ENCODE measurements around the gene DCBLD1. TPM values are rescaled to one million over a fixed set of nuclear protein-coding genes. Genes with fewer than 3 reads are reported as not detected.
"Not testable (repeated sequence)": the region's sequence is repeated elsewhere in the genome, so short reads cannot be mapped to it uniquely, and the experiment has no call there.

DCBLD1 gene
- total and polyA plus RNA-seq, 2 donors (not counting 1 experiment from before 2014, with no cell fraction given), result 35.2 to 44.4 TPM

DNA sequence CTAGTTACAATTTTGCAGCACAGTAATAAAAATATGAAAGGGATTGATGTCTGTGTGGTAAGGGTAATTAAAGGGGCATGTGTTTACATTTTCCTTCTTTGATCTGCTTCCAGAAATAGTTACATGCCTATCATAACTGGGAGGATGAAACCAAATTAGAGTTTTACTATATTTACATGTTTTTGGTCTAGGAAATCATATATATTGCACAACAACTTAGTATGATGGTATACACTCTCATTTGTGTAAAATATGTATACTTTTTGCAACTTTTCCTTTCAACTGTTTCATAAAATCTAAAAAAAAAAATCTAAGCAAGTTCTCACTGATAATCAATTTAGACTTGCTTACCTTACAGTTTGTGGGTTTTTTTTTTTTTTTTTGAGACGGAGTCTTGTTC, 32.2 kb downstream of the DCBLD1 start:
- H2AFZ ChIP-seq (ENCODE audit: low read length), result no peak overlapping the region
- TF ChIP-seq EZH2 (IDR thresholded peaks at IDR 0.05; ENCODE audit: low read length, missing control alignments), result no peak
- no peak overlapping the region for H3K9ac ChIP-seq (ENCODE audit: insufficient read depth, low read length)
- no peak overlapping the region for H3K4me3 ChIP-seq (replicated peaks in 1 of 4; ENCODE audit: control extremely low read depth in 1 of 4, insufficient read depth in 1 of 4, low read depth in 3 of 4, low read length in 4 of 4)
- no peak overlapping the region for H3K27ac ChIP-seq (ENCODE audit: insufficient read depth, low read length)
- no peak overlapping the region for H3K4me2 ChIP-seq (ENCODE audit: extremely low read depth, insufficient read depth, low read length)
- no peaks in the 10 kb centered on the region for H3K9me3 ChIP-seq (ENCODE audit: control insufficient read depth, insufficient read depth, low read depth, low read length)
- no peaks in the 10 kb centered on the region for H4K20me1 ChIP-seq (ENCODE audit: control insufficient read depth, extremely low read depth, insufficient read depth, low read length)
- no peaks in the 10 kb centered on the region for H3K79me2 ChIP-seq (ENCODE audit: control insufficient read depth, insufficient read depth, low read length)
- H3K36me3 ChIP-seq (ENCODE audit: control insufficient read depth, insufficient read depth, low read length), result no peaks in the 10 kb centered on the region
- H3K27me3 ChIP-seq (ENCODE audit: control insufficient read depth, insufficient read depth, low read length), result no peaks in the 10 kb centered on the region
- H3K4me1 ChIP-seq (ENCODE audit: control insufficient read depth, extremely low read depth, insufficient read depth, low read length), result no peaks in the 10 kb centered on the region
- DNase-seq (ENCODE audit: low read depth in 2 of 2), result no peak

DNA sequence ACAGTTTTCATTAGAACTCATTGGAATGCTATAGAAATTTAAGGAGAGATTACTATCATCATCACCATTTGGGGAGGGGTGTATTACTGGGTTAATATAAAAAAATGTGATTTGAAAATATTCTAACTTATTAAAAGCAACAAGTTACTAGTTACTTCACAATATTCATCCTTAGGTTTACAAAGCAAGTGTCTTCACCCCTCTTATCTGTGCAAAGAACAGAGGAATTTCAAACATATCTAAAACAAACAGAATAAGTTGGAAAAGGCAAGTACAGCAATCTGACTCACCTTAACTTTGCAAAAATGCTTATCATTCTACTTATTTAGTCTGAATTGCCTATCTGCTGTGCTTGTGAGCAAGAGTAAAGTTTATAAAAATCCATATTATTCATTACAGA, 32.9 kb downstream of the DCBLD1 start:
- H3K4me1 ChIP-seq (ENCODE audit: control insufficient read depth, extremely low read depth, insufficient read depth, low read length), result no peaks in the 10 kb centered on the region
- H3K27ac ChIP-seq (ENCODE audit: insufficient read depth, low read length), result no peak overlapping the region
- H3K9me3 ChIP-seq (ENCODE audit: control insufficient read depth, insufficient read depth, low read depth, low read length), result no peaks in the 10 kb centered on the region
- H3K4me3 ChIP-seq (replicated peaks in 1 of 4; ENCODE audit: control extremely low read depth in 1 of 4, insufficient read depth in 1 of 4, low read depth in 3 of 4, low read length in 4 of 4), result no peak overlapping the region
- H3K27me3 ChIP-seq (ENCODE audit: control insufficient read depth, insufficient read depth, low read length), result no peaks in the 10 kb centered on the region
- no peaks in the 10 kb centered on the region for H4K20me1 ChIP-seq (ENCODE audit: control insufficient read depth, extremely low read depth, insufficient read depth, low read length)
- no peak overlapping the region for H2AFZ ChIP-seq (ENCODE audit: low read length)
- H3K79me2 ChIP-seq (ENCODE audit: control insufficient read depth, insufficient read depth, low read length), result no peaks in the 10 kb centered on the region
- no peaks in the 10 kb centered on the region for H3K36me3 ChIP-seq (ENCODE audit: control insufficient read depth, insufficient read depth, low read length)
- H3K4me2 ChIP-seq (ENCODE audit: extremely low read depth, insufficient read depth, low read length), result no peak overlapping the region
- no peak overlapping the region for H3K9ac ChIP-seq (ENCODE audit: insufficient read depth, low read length)
- peak in 1 of 2 donors; percentile 68 for DNase-seq (ENCODE audit: low read depth in 2 of 2)
- TF ChIP-seq, protein P1, sequence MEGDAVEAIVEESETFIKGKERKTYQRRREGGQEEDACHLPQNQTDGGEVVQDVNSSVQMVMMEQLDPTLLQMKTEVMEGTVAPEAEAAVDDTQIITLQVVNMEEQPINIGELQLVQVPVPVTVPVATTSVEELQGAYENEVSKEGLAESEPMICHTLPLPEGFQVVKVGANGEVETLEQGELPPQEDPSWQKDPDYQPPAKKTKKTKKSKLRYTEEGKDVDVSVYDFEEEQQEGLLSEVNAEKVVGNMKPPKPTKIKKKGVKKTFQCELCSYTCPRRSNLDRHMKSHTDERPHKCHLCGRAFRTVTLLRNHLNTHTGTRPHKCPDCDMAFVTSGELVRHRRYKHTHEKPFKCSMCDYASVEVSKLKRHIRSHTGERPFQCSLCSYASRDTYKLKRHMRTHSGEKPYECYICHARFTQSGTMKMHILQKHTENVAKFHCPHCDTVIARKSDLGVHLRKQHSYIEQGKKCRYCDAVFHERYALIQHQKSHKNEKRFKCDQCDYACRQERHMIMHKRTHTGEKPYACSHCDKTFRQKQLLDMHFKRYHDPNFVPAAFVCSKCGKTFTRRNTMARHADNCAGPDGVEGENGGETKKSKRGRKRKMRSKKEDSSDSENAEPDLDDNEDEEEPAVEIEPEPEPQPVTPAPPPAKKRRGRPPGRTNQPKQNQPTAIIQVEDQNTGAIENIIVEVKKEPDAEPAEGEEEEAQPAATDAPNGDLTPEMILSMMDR (conservative IDR thresholded peaks at IDR 0.05 in 1 of 2, IDR thresholded peaks at IDR 0.05 in 1 of 2; ENCODE audit: low read depth in 1 of 2, low read length in 2 of 2), result no peak
- TF ChIP-seq EZH2 (IDR thresholded peaks at IDR 0.05; ENCODE audit: low read length, missing control alignments), result no peak

DNA sequence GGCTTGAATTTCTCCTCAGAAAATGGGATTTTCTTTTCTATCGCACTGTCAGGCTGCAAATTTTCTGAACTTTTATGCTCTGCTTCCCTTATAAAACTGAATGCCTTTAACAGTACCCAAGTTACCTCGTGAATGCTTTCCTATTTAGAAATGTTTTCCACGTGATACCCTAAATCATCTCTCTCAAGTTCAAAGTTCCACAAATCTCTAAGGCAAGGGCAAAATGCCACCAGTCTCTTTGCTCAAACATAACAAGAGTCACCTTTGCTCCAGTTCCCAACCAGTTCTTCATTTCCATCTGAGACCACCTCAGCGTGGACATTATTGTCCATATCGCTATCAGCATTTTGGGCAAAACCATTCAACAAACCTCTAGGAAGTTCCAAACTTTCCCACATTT, 35.5 kb downstream of the DCBLD1 start:
- H3K9me3 ChIP-seq (ENCODE audit: control insufficient read depth, insufficient read depth, low read depth, low read length); H2AFZ ChIP-seq (ENCODE audit: low read length); H3K79me2 ChIP-seq (ENCODE audit: control insufficient read depth, insufficient read depth, low read length); H3K4me1 ChIP-seq (ENCODE audit: control insufficient read depth, extremely low read depth, insufficient read depth, low read length); H3K27ac ChIP-seq (ENCODE audit: insufficient read depth, low read length); H3K4me3 ChIP-seq (replicated peaks in 1 of 4; ENCODE audit: control extremely low read depth in 1 of 4, insufficient read depth in 1 of 4, low read depth in 3 of 4, low read length in 4 of 4); H4K20me1 ChIP-seq (ENCODE audit: control insufficient read depth, extremely low read depth, insufficient read depth, low read length); H3K4me2 ChIP-seq (ENCODE audit: extremely low read depth, insufficient read depth, low read length); H3K9ac ChIP-seq (ENCODE audit: insufficient read depth, low read length); H3K36me3 ChIP-seq (ENCODE audit: control insufficient read depth, insufficient read depth, low read length); H3K27me3 ChIP-seq (ENCODE audit: control insufficient read depth, insufficient read depth, low read length); DNase-seq (ENCODE audit: low read depth in 2 of 2): not testable (repeated sequence)

DNA sequence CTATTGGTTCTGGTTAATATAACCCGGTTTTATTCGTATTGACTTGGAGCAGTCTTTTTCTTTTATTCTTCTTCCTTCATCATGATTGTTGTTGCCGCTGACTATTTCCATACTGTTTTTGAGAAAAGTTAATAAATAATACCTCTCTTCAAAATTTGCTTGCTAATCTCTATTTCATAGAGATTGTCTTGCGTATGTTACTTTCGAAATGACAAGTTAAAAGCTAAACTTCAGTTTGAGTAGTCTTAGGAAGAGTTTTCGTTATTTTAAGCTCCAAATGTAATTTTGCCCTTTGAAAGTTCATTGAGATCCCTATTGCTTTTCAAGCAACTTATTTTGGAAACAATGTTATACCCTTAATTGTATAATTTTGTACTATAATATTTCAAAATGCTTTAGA, 36.4 kb downstream of the DCBLD1 start:
- no peak for DNase-seq (ENCODE audit: low read depth in 2 of 2)
- Histone ChIP-seq H3K4me2 (ENCODE audit: extremely low read depth, insufficient read depth, low read length) (no peak overlapping the region), H3K9me3 (ENCODE audit: control insufficient read depth, insufficient read depth, low read depth, low read length) (no peaks in the 10 kb centered on the region), H4K20me1 (ENCODE audit: control insufficient read depth, extremely low read depth, insufficient read depth, low read length) (no peaks in the 10 kb centered on the region), H3K36me3 (ENCODE audit: control insufficient read depth, insufficient read depth, low read length) (no peaks in the 10 kb centered on the region), H3K4me3 (replicated peaks in 1 of 4; ENCODE audit: control extremely low read depth in 1 of 4, insufficient read depth in 1 of 4, low read depth in 3 of 4, low read length in 4 of 4) (no peak overlapping the region), H3K79me2 (ENCODE audit: control insufficient read depth, insufficient read depth, low read length) (no peaks in the 10 kb centered on the region), H3K9ac (ENCODE audit: insufficient read depth, low read length) (no peak overlapping the region), H3K27ac (ENCODE audit: insufficient read depth, low read length) (no peak overlapping the region), H3K27me3 (ENCODE audit: control insufficient read depth, insufficient read depth, low read length) (no peaks in the 10 kb centered on the region), H2AFZ (ENCODE audit: low read length) (no peak overlapping the region), H3K4me1 (ENCODE audit: control insufficient read depth, extremely low read depth, insufficient read depth, low read length) (peaks cover 3% of the 10 kb centered on the region)
- TF ChIP-seq EZH2 (IDR thresholded peaks at IDR 0.05; ENCODE audit: low read length, missing control alignments), result no peak
